Glomerular visceral epithelial cell (primary cell): ENCODE measurements around the gene STAT3.
"Not testable (repeated sequence)": the region's sequence is repeated elsewhere in the genome, so short reads cannot be mapped to it uniquely, and the experiment has no call there.

Source experiments
- DNase-seq: peaks from one replicate; pipeline ENCODE4 v3.0.0-alpha.2; 2016; ENCODE audit errors: extremely low spot score

STAT3 gene

GRCh38 chr17:42388381-42389134 is at the start of gene STAT3:
Gene STAT3 (minus strand): TSS chr17:42388442. CDS start chr17:42348516, 39,926 bp downstream.
- DNase-seq = peak; percentile 100

- DNase-seq = no peak
These were observed 48.1 kb upstream of the STAT3 start for GRCh38 chr17:42436391-42436790.

- DNase-seq = no peak
These were observed 43.5 kb upstream of the STAT3 start for GRCh38 chr17:42431758-42432161.

GRCh38 chr17:42429726-42430447 is 41.6 kb upstream of the STAT3 start:
- DNase-seq = no peak

- peak; percentile 95 for DNase-seq
These were observed 40.1 kb upstream of the STAT3 start for GRCh38 chr17:42428141-42428944.

- DNase-seq = peak; percentile 45
These were observed 36.9 kb upstream of the STAT3 start for GRCh38 chr17:42424991-42425610.

- no peak for DNase-seq
These were observed 35.5 kb upstream of the STAT3 start for GRCh38 chr17:42423766-42424165.

- DNase-seq = peak; percentile 98
These were observed 34.9 kb upstream of the STAT3 start, which contains the start of gene CAVIN1 for GRCh38 chr17:42422958-42423712. Gene CAVIN1 (minus strand): TSS chr17:42423256. CDS start chr17:42423097, 159 bp downstream.

GRCh38 chr17:42422412-42422957 is 34.2 kb upstream of the STAT3 start:
- peak; percentile 46 for DNase-seq

- DNase-seq = peak; percentile 79
These were observed 33.5 kb upstream of the STAT3 start for GRCh38 chr17:42421507-42422338.

GRCh38 chr17:42421136-42421506 is 32.9 kb upstream of the STAT3 start:
- no peak for DNase-seq

GRCh38 chr17:42417981-42418380 is 29.7 kb upstream of the STAT3 start:
- DNase-seq = not testable (repeated sequence)

- DNase-seq = no peak
These were observed 26.6 kb upstream of the STAT3 start for GRCh38 chr17:42414704-42415409.

- no peak for DNase-seq
These were observed 25.3 kb upstream of the STAT3 start for GRCh38 chr17:42413464-42414040.

GRCh38 chr17:42411905-42412679 is 23.9 kb upstream of the STAT3 start:
- DNase-seq = no peak

GRCh38 chr17:42411361-42411760 is 23.1 kb upstream of the STAT3 start:
- DNase-seq = no peak

- DNase-seq = no peak
These were observed 22.1 kb upstream of the STAT3 start for GRCh38 chr17:42410319-42410685.
